Liver (tissue), 3 donors: ENCODE measurements around the gene PLK4.

ENCODE experiments used
- ATF3 ChIP-seq: IDR thresholded peaks from 2 replicates; pipeline ENCODE4 v1.6.1; 2016; ENCODE audit warnings: antibody characterized with exemption
- CTCF ChIP-seq: fragments of 150-350 bp; IDR thresholded peaks from 2 replicates; pipeline ENCODE4 v1.5.1; 2017; ENCODE audit warnings: improper control_type of control experiment, low read depth, low read length; ENCODE audit not compliant: missing input control
- EGR1 ChIP-seq, 2 donors: IDR thresholded peaks; 2 replicates each; pipeline ENCODE4 v1.6.1; 2016 to 2018; ENCODE audit warnings: antibody characterized with exemption in 2 of 2, low read depth in 2 of 2
- FOXA1 ChIP-seq: IDR thresholded peaks from 2 replicates; pipeline ENCODE4 v1.6.1; 2016; ENCODE audit warnings: antibody characterized with exemption
- GABPA ChIP-seq, 2 donors: IDR thresholded peaks in 1 of 2; conservative IDR thresholded peaks in 1 of 2; 2 replicates each; pipeline ENCODE4 v1.6.1; 2016; ENCODE audit warnings: antibody characterized with exemption in 2 of 2, mild to moderate bottlenecking in 1 of 2, moderate library complexity in 1 of 2
- HNF4G ChIP-seq: IDR thresholded peaks from 2 replicates; pipeline ENCODE4 v1.6.1; 2016; ENCODE audit warnings: antibody characterized with exemption
- JUND ChIP-seq, 2 donors: IDR thresholded peaks; 2 replicates each; pipeline ENCODE4 v1.6.1; 2016; ENCODE audit warnings: antibody characterized with exemption in 2 of 2
- RAD21 ChIP-seq, 2 donors: IDR thresholded peaks; 2 replicates each; pipeline ENCODE4 v1.6.1; 2016; ENCODE audit warnings: antibody characterized with exemption in 2 of 2, mild to moderate bottlenecking in 2 of 2
- REST ChIP-seq: IDR thresholded peaks from 2 replicates; pipeline ENCODE4 v1.6.1; 2016; ENCODE audit warnings: antibody characterized with exemption, mild to moderate bottlenecking
- RXRA ChIP-seq, 2 donors: IDR thresholded peaks; 2 replicates each; pipeline ENCODE4 v1.6.1; 2017 to 2018; ENCODE audit warnings: antibody characterized with exemption in 2 of 2, mild to moderate bottlenecking in 1 of 2
- SP1 ChIP-seq: IDR thresholded peaks from 2 replicates; pipeline ENCODE4 v1.6.1; 2018; ENCODE audit warnings: antibody characterized with exemption, mild to moderate bottlenecking
- TAF1 ChIP-seq: conservative IDR thresholded peaks from 2 replicates; pipeline ENCODE4 v1.6.1; 2016; ENCODE audit warnings: antibody characterized with exemption, mild to moderate bottlenecking
- ZBTB33 ChIP-seq: IDR thresholded peaks from 2 replicates; pipeline ENCODE4 v1.6.1; 2016; ENCODE audit warnings: antibody characterized with exemption
- donor health status: healthy.
- donor health status: healthy.

GRCh38 chr4:127870688-127871087 is 10.0 kb upstream of the PLK4 start:
- TF ChIP-seq CTCF (no peak), ZBTB33 (no peak), REST (no peak), JUND (IDR thresholded peaks at IDR 0.05) (no peak), GABPA (IDR thresholded peaks at IDR 0.05 in 1 of 2, conservative IDR thresholded peaks at IDR 0.05 in 1 of 2) (no peak), SP1 (no peak), HNF4G (no peak), TAF1 (no peak), RXRA (IDR thresholded peaks at IDR 0.05) (no peak), EGR1 (IDR thresholded peaks at IDR 0.05; ENCODE audit: low read depth in 2 of 2) (no peak), ATF3 (no peak), FOXA1 (no peak), RAD21 (IDR thresholded peaks at IDR 0.05) (no peak)
